DOHH2 (cell line): ENCODE results near the gene ATP11A.

Experiments
- H3F3A ChIP-seq: fragments of 200-600 bp; sonication (generic), shearing (Covaris generic); 2 replicates; pipeline ENCODE4 v1.6.0; 2016; ENCODE audit warnings: antibody characterized with exemption, mild to moderate bottlenecking; ENCODE audit not compliant: control insufficient read depth, insufficient read depth
- H3K27ac ChIP-seq: fragments of 200-600 bp; sonication (generic); 2 replicates; pipeline ENCODE4 v1.5.1; 2014; ENCODE audit warnings: low read depth, mild to moderate bottlenecking, low read length, moderate library complexity
- H3K27me3 ChIP-seq: fragments of 200-600 bp; sonication (generic); 2 replicates; pipeline ENCODE4 v1.6.1; 2014; ENCODE audit warnings: mild to moderate bottlenecking, low read length, mixed read lengths; ENCODE audit not compliant: control insufficient read depth
- H3K36me3 ChIP-seq: fragments of 200-600 bp; sonication (generic); 2 replicates; pipeline ENCODE4 v1.6.1; 2014; ENCODE audit warnings: mild to moderate bottlenecking, low read length, moderate library complexity, mixed read lengths; ENCODE audit not compliant: control insufficient read depth
- H3K4me1 ChIP-seq: fragments of 200-600 bp; sonication (generic); 2 replicates; pipeline ENCODE4 v1.6.1; 2014; ENCODE audit warnings: mild to moderate bottlenecking, low read length, mixed read lengths; ENCODE audit not compliant: control insufficient read depth
- H3K4me2 ChIP-seq: fragments of 200-600 bp; sonication (generic); 2 replicates; pipeline ENCODE4 v1.6.0; 2014; ENCODE audit warnings: mild to moderate bottlenecking, low read length, moderate library complexity
- H3K4me3 ChIP-seq: fragments of 200-600 bp; sonication (generic); 2 replicates; pipeline ENCODE4 v1.5.1; 2014; ENCODE audit warnings: mild to moderate bottlenecking, low read length, mixed read lengths
- H3K79me2 ChIP-seq: fragments of 200-600 bp; sonication (generic); 2 replicates; pipeline ENCODE4 v1.6.1; 2014; ENCODE audit warnings: mild to moderate bottlenecking, low read length, mixed read lengths; ENCODE audit not compliant: control insufficient read depth
- H3K9me2 ChIP-seq: fragments of 200-600 bp; sonication (generic); replicated peaks from 2 replicates; pipeline ENCODE4 v1.6.1; 2014; ENCODE audit warnings: mild to moderate bottlenecking, low read length, mixed read lengths; ENCODE audit not compliant: control insufficient read depth
- H3K9me3 ChIP-seq: fragments of 200-600 bp; sonication (generic); 2 replicates; pipeline ENCODE4 v1.6.1; 2014; ENCODE audit warnings: antibody characterized with exemption, low read length, mixed read lengths; ENCODE audit not compliant: control insufficient read depth, insufficient read depth
- H4K20me1 ChIP-seq: fragments of 200-600 bp; sonication (generic); 2 replicates; pipeline ENCODE4 v1.6.0; 2014; ENCODE audit warnings: low read depth, mild to moderate bottlenecking, antibody characterized with exemption, low read length, moderate library complexity; ENCODE audit not compliant: control insufficient read depth, insufficient read depth
- CTCF ChIP-seq: fragments of 200-600 bp; sonication (generic); IDR thresholded peaks from one replicate; pipeline ENCODE4 v1.5.1; 2014; ENCODE audit warnings: antibody characterized with exemption, mild to moderate bottlenecking, low read depth, low read length; ENCODE audit not compliant: poor library complexity, severe bottlenecking
- EZH2phosphoT487 ChIP-seq: fragments of 200-600 bp; sonication (generic); IDR thresholded peaks from 2 replicates; pipeline ENCODE4 v1.6.1; 2017; ENCODE audit warnings: borderline replicate concordance, mild to moderate bottlenecking, antibody characterized with exemption, low read length, moderate library complexity, mixed read lengths

ATP11A gene

GRCh38 chr13:112910616-112911280 is 220.9 kb downstream of the ATP11A start:
- Histone ChIP-seq H4K20me1 (peaks cover 4% of the 10 kb centered on the region; the same call in 1 of the 2 replicates), H3K36me3 (no peaks in the 10 kb centered on the region), H3K4me2 (no peak overlapping the region), H3F3A (no peaks in the 10 kb centered on the region), H3K9me2 (no peaks in the 10 kb centered on the region), H3K9me3 (no peaks in the 10 kb centered on the region), H3K27me3 (peaks cover 18% of the 10 kb centered on the region), H3K4me1 (peaks cover 23% of the 10 kb centered on the region), H3K27ac (no peak overlapping the region), H3K4me3 (no peak overlapping the region), H3K79me2 (no peaks in the 10 kb centered on the region)
- TF ChIP-seq EZH2phosphoT487 (no peak), CTCF (no peak)

GRCh38 chr13:112911285-112911701 is 221.5 kb downstream of the ATP11A start:
- Histone ChIP-seq H4K20me1 (peaks cover 4% of the 10 kb centered on the region; the same call in 1 of the 2 replicates), H3K9me3 (no peaks in the 10 kb centered on the region), H3K9me2 (no peaks in the 10 kb centered on the region), H3F3A (no peaks in the 10 kb centered on the region), H3K27me3 (peaks cover 18% of the 10 kb centered on the region), H3K79me2 (no peaks in the 10 kb centered on the region), H3K4me1 (peaks cover 23% of the 10 kb centered on the region), H3K36me3 (no peaks in the 10 kb centered on the region), H3K4me3 (no peak overlapping the region), H3K4me2 (no peak overlapping the region), H3K27ac (no peak overlapping the region)
- TF ChIP-seq EZH2phosphoT487 (no peak), CTCF (no peak)

GRCh38 chr13:112911883-112912282 is 222.0 kb downstream of the ATP11A start:
- TF ChIP-seq CTCF (no peak), EZH2phosphoT487 (no peak)
- H3K27me3 ChIP-seq = peaks cover 18% of the 10 kb centered on the region
- no peak overlapping the region for H3K4me2 ChIP-seq
- H3K4me3 ChIP-seq = no peak overlapping the region
- H3K9me3 ChIP-seq = no peaks in the 10 kb centered on the region
- H4K20me1 ChIP-seq = peaks cover 4% of the 10 kb centered on the region; the same call in 1 of the 2 replicates
- H3K36me3 ChIP-seq = no peaks in the 10 kb centered on the region
- no peaks in the 10 kb centered on the region for H3F3A ChIP-seq
- no peaks in the 10 kb centered on the region for H3K79me2 ChIP-seq
- H3K27ac ChIP-seq = no peak overlapping the region
- no peaks in the 10 kb centered on the region for H3K9me2 ChIP-seq
- H3K4me1 ChIP-seq = peaks cover 23% of the 10 kb centered on the region
